HUES64 (cell line): ENCODE data around the gene HMBS.

Source experiments
- H3K27ac ChIP-seq: 2 replicates; pipeline ENCODE4 v1.7.0; 2013; ENCODE audit warnings: low read depth, low read length, inconsistent platforms
- H3K27me3 ChIP-seq: 2 replicates; pipeline ENCODE4 v1.6.1; 2013; ENCODE audit warnings: mild to moderate bottlenecking, low read length; ENCODE audit not compliant: insufficient read depth
- H3K36me3 ChIP-seq: 2 replicates; pipeline ENCODE4 v1.6.1; 2013; ENCODE audit warnings: mild to moderate bottlenecking, low read length; ENCODE audit not compliant: insufficient read depth
- H3K4me1 ChIP-seq: 2 replicates; pipeline ENCODE4 v1.6.1; 2013; ENCODE audit warnings: mild to moderate bottlenecking, low read length, moderate library complexity; ENCODE audit not compliant: insufficient read depth
- H3K4me3 ChIP-seq: 2 replicates; pipeline ENCODE4 v1.5.1; 2013; ENCODE audit warnings: mild to moderate bottlenecking, low read length, moderate library complexity
- H3K9ac ChIP-seq: 2 replicates; pipeline ENCODE4 v1.6.1; 2013; ENCODE audit warnings: mild to moderate bottlenecking, low read depth, low read length
- H3K9me3 ChIP-seq: 2 replicates; pipeline ENCODE4 v1.6.1; 2013; ENCODE audit warnings: low read depth, low read length; ENCODE audit not compliant: insufficient read depth
- WGBS: fragments of 150-250, 120-280 bp; methylation state at CpG from one replicate; pipeline ENCODE4 v1.1.7; 2013; ENCODE audit warnings: missing lambda C conversion rate; 5-methylcytosine and 5-hydroxymethylcytosine counted together

HMBS gene

DNA sequence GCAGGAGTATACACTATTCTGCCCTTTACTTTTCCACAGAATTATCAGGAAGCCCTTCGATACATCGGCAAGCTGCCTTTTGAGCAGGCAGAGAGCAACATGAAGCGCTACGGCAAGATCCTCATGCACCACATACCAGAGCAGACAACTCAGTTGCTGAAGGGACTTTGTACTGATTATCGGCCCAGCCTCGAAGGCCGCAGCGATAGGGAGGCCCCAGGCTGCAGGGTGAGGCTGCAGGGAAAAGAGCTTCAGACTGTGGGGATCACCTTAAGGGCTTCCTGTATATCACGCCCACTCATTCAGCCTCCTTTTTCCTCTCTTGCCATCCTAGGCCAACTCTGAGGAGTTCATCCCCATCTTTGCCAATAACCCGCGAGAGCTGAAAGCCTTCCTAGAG is 6.8 kb upstream of the HMBS start:
- Histone ChIP-seq H3K27ac (no peak overlapping the region), H3K27me3 (no peaks in the 10 kb centered on the region), H3K9ac (no peak overlapping the region), H3K4me3 (no peak overlapping the region), H3K4me1 (no peaks in the 10 kb centered on the region), H3K36me3 (peaks cover 77% of the 10 kb centered on the region), H3K9me3 (no peaks in the 10 kb centered on the region)
- 96% methylated on average over 11 of the region's 11 CpGs for WGBS

- Histone ChIP-seq H3K9ac (no peak overlapping the region), H3K4me1 (no peaks in the 10 kb centered on the region), H3K27me3 (no peaks in the 10 kb centered on the region), H3K4me3 (no peak overlapping the region), H3K27ac (no peak overlapping the region), H3K9me3 (no peaks in the 10 kb centered on the region), H3K36me3 (peaks cover 67% of the 10 kb centered on the region)
- 92% methylated on average over 19 of the region's 19 CpGs for WGBS
Measured at GRCh38 chr11:119078675-119079420, 5.8 kb upstream of the HMBS start.

- Histone ChIP-seq H3K4me1 (peaks cover 4% of the 10 kb centered on the region; the same call in 1 of the 2 replicates), H3K27me3 (no peaks in the 10 kb centered on the region), H3K9ac (no peak overlapping the region), H3K4me3 (no peak overlapping the region), H3K27ac (no peak overlapping the region), H3K9me3 (no peaks in the 10 kb centered on the region), H3K36me3 (peaks cover 53% of the 10 kb centered on the region)
- 95% methylated on average over 7 of the region's 7 CpGs for WGBS
Measured at GRCh38 chr11:119081682-119082260, 2.9 kb upstream of the HMBS start.

- peak overlapping the region; percentile 94 for H3K9ac ChIP-seq
- H3K9me3 ChIP-seq = no peaks in the 10 kb centered on the region
- H3K4me3 ChIP-seq = peak overlapping the region; percentile 85
- 5% methylated on average over 13 of the region's 13 CpGs for WGBS
- H3K27me3 ChIP-seq = no peaks in the 10 kb centered on the region
- peaks cover 40% of the 10 kb centered on the region for H3K36me3 ChIP-seq
- peaks cover 4% of the 10 kb centered on the region; the same call in 1 of the 2 replicates for H3K4me1 ChIP-seq
- H3K27ac ChIP-seq = peak overlapping the region; percentile 33; the same call in 1 of the 2 replicates
Measured at GRCh38 chr11:119085437-119085847, 761 bp downstream of the HMBS start.

GRCh38 chr11:119087123-119087522 is 2.4 kb downstream of the HMBS start:
- H3K9me3 ChIP-seq = no peaks in the 10 kb centered on the region
- peaks cover 37% of the 10 kb centered on the region for H3K36me3 ChIP-seq
- H3K27me3 ChIP-seq = no peaks in the 10 kb centered on the region
- no peak overlapping the region for H3K4me3 ChIP-seq
- no peak overlapping the region for H3K27ac ChIP-seq
- H3K9ac ChIP-seq = no peak overlapping the region
- H3K4me1 ChIP-seq = peaks cover 4% of the 10 kb centered on the region; the same call in 1 of the 2 replicates
- WGBS = 93% methylated on average over 6 of the region's 6 CpGs

DNA sequence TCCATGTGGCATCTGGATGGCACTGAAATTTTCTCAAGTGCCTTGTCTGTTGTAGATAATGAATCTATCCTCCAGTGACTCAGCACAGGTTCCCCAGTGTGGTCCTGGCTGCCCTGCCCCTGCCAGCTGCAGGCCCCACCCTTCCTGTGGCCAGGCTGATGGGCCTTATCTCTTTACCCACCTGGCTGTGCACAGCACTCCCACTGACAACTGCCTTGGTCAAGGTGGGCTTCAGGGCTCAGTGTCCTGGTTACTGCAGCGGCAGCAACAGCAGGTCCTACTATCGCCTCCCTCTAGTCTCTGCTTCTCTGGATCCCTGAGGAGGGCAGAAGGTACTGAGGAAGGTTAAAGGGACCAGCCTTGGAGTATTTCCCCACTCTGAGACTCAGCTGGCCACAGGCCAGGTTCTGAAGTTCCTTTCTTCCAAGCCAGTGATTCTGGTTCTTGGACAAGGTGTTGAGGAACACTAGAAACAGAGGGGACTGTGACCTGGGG is 3.1 kb downstream of the HMBS start:
- H3K9me3 ChIP-seq = no peaks in the 10 kb centered on the region
- no peak overlapping the region for H3K4me3 ChIP-seq
- WGBS = 91% methylated on average over 2 of the region's 2 CpGs
- peaks cover 9% of the 10 kb centered on the region; the same call in 1 of the 2 replicates for H3K4me1 ChIP-seq
- H3K27ac ChIP-seq = no peak overlapping the region
- H3K9ac ChIP-seq = no peak overlapping the region
- no peaks in the 10 kb centered on the region for H3K27me3 ChIP-seq
- peaks cover 39% of the 10 kb centered on the region for H3K36me3 ChIP-seq

- H3K9me3 ChIP-seq = no peaks in the 10 kb centered on the region
- H3K4me1 ChIP-seq = peaks cover 15% of the 10 kb centered on the region; the same call in 1 of the 2 replicates
- H3K27ac ChIP-seq = no peak overlapping the region
- H3K4me3 ChIP-seq = no peak overlapping the region
- WGBS = 94% methylated on average over 9 of the region's 9 CpGs
- H3K36me3 ChIP-seq = peaks cover 45% of the 10 kb centered on the region
- H3K27me3 ChIP-seq = no peaks in the 10 kb centered on the region
- H3K9ac ChIP-seq = no peak overlapping the region
Measured at GRCh38 chr11:119088406-119088805, 3.7 kb downstream of the HMBS start.

- 94% methylated on average over 1 of the region's 1 CpG for WGBS
- peaks cover 16% of the 10 kb centered on the region; the same call in 1 of the 2 replicates for H3K4me1 ChIP-seq
- peaks cover 52% of the 10 kb centered on the region for H3K36me3 ChIP-seq
- no peaks in the 10 kb centered on the region for H3K27me3 ChIP-seq
- H3K9me3 ChIP-seq = no peaks in the 10 kb centered on the region
- peak overlapping the region; percentile 21; the same call in 1 of the 2 replicates for H3K9ac ChIP-seq
- H3K4me3 ChIP-seq = no peak overlapping the region
- H3K27ac ChIP-seq = no peak overlapping the region
Measured at GRCh38 chr11:119089319-119089718, 4.6 kb downstream of the HMBS start.

GRCh38 chr11:119091178-119091577 is 6.5 kb downstream of the HMBS start:
- WGBS = 88% methylated on average over 9 of the region's 9 CpGs
- peaks cover 12% of the 10 kb centered on the region; the same call in 1 of the 2 replicates for H3K4me1 ChIP-seq
- H3K27ac ChIP-seq = no peak overlapping the region

GRCh38 chr11:119091966-119092879 is 7.5 kb downstream of the HMBS start:
- peak overlapping the region; percentile 90 for H3K4me3 ChIP-seq
- H3K4me1 ChIP-seq = peaks cover 12% of the 10 kb centered on the region; the same call in 1 of the 2 replicates
- 91% methylated on average over 13 of the region's 13 CpGs for WGBS
- H3K36me3 ChIP-seq = peaks cover 62% of the 10 kb centered on the region
- peak overlapping the region; percentile 5; the same call in 1 of the 2 replicates for H3K27ac ChIP-seq
- no peaks in the 10 kb centered on the region for H3K9me3 ChIP-seq
- peak overlapping the region; percentile 98; the same call in 1 of the 2 replicates for H3K9ac ChIP-seq
- no peaks in the 10 kb centered on the region for H3K27me3 ChIP-seq

More at GRCh38 chr11:119091178-119091577, 6.5 kb downstream of the HMBS start:
- no peak overlapping the region for H3K4me3 ChIP-seq
- peaks cover 52% of the 10 kb centered on the region for H3K36me3 ChIP-seq
- no peaks in the 10 kb centered on the region for H3K9me3 ChIP-seq
- no peak overlapping the region for H3K9ac ChIP-seq
- no peaks in the 10 kb centered on the region for H3K27me3 ChIP-seq
